ENCODE measurements around the gene DCP1A.

Gene DCP1A

DNA sequence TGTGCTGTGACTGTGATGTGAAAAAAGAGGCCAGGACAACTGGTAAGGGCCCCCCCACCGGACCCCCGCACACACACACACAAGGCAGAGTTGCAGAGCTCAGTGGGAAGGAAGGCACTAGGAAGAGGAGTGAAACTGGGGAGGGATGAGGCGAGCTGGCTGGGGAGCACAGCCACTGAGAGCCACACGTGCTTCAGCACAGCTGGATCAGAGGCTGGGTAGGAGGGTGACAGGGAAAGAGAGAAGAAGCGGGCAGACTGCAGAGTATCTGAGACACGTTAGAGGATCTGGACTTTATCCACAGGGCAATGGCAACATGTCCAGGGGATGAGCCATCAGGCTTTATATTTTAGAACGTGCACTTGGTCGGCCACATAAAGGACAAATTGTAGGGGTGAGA lies 53.5 kb downstream of the DCP1A start:
- DNase-seq (ENCODE audit: low spot score) = no peak
- TF ChIP-seq, protein P1, sequence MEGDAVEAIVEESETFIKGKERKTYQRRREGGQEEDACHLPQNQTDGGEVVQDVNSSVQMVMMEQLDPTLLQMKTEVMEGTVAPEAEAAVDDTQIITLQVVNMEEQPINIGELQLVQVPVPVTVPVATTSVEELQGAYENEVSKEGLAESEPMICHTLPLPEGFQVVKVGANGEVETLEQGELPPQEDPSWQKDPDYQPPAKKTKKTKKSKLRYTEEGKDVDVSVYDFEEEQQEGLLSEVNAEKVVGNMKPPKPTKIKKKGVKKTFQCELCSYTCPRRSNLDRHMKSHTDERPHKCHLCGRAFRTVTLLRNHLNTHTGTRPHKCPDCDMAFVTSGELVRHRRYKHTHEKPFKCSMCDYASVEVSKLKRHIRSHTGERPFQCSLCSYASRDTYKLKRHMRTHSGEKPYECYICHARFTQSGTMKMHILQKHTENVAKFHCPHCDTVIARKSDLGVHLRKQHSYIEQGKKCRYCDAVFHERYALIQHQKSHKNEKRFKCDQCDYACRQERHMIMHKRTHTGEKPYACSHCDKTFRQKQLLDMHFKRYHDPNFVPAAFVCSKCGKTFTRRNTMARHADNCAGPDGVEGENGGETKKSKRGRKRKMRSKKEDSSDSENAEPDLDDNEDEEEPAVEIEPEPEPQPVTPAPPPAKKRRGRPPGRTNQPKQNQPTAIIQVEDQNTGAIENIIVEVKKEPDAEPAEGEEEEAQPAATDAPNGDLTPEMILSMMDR (IDR thresholded peaks at IDR 0.05; ENCODE audit: extremely low read depth, insufficient read depth, missing control alignments) = no peak
- in situ Hi-C loops (cut with MboI; ENCODE audit: low pct_unique_long_range_greater_than_20kb, low sequenced_read_pairs, unreplicated experiment) = no loop called here

DNA sequence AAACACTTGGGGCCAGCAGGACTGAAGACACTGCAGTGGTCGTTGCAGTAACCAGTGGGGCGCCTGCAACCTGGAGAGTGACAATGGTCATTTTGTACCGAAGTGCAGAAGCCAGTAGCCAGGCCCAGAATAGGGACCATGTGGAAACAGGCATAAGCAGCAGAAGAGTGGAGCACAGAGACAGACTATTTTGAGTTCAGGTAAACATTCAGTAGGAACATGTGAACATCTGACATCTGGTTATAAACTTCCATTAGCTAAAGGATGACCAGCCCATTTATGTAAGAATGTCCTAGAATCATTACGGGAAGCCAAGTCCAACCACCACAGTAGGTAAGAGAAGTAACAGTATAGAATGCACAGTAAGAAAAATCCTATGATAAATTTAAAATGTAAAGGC lies 59.1 kb downstream of the DCP1A start:
- DNase-seq (ENCODE audit: low spot score) = no peak
- TF ChIP-seq, protein P1 (IDR thresholded peaks at IDR 0.05; ENCODE audit: extremely low read depth, insufficient read depth, missing control alignments) = no peak
- in situ Hi-C loops (cut with MboI; ENCODE audit: low pct_unique_long_range_greater_than_20kb, low sequenced_read_pairs, unreplicated experiment) = no loop called here

DNA sequence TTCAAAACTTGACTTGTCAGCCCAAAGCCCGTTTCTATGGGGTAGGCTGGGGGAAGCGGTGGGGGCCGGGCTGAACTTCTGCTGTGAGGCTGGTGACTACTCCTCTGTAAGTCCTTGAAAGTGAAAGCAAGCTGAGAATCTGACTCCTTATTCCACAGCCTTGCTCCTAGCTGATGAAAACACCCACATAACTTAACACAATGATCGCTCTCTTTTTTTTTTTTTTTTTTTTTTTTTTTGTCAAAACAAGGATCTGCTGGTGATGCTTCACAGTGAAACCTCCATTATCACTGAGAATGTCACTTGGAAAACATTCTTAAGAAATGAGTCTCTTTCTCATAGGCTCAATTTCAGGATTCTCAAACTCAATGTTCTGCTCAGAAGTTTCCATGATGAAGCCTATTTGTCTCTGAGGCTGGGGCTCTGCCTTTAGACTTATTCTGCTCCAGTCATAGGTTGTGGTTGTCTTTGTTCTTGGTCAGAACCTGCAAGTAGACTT lies 60.2 kb downstream of the DCP1A start:
- DNase-seq (ENCODE audit: low spot score) = no peak
- in situ Hi-C loops (cut with MboI; ENCODE audit: low pct_unique_long_range_greater_than_20kb, low sequenced_read_pairs, unreplicated experiment) = no loop called here
- TF ChIP-seq, protein P1 (IDR thresholded peaks at IDR 0.05; ENCODE audit: extremely low read depth, insufficient read depth, missing control alignments) = no peak

DNA sequence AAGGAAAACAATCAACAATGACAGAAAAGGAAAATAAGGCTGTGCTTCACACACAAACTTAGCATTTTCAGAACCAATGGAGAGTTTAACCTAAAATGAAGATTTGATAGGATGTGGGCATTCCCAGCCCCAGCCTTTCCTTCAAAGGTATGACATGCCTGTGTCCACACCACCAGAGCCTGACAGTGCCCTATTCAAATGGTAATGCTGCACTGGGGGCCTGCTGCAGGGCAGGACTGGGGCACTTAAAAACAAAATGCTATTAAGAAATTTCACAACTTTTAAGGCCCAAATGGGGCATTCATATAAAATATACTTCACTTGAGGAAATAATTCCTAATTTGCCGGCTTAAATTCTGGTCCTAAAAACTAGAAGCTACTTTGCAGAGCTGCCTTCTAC lies 60.6 kb downstream of the DCP1A start:
- DNase-seq (ENCODE audit: low spot score) = no peak
- in situ Hi-C loops (cut with MboI; ENCODE audit: low pct_unique_long_range_greater_than_20kb, low sequenced_read_pairs, unreplicated experiment) = no loop called here
- TF ChIP-seq, protein P1 (IDR thresholded peaks at IDR 0.05; ENCODE audit: extremely low read depth, insufficient read depth, missing control alignments) = no peak

DNA sequence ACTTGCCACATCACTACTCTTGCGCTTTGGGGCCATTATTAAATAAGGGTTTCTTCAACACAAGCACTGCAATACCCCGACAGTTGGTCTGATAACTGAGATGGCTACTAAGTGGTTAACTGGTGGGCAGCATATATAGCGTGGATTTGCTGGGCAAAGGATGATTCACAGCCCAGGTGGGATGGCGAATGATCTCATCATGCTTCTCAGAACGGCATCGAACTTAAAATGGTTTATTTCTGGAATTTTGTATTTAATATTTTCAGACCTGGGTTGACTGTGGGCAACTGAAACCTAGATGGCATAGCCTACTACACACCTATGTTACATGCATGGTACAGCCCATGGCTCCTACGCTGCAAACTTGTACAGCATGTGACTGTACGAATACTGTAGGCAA lies 64.8 kb downstream of the DCP1A start:
- TF ChIP-seq, protein P1 (IDR thresholded peaks at IDR 0.05; ENCODE audit: extremely low read depth, insufficient read depth, missing control alignments) = no peak
- in situ Hi-C loops (cut with MboI; ENCODE audit: low pct_unique_long_range_greater_than_20kb, low sequenced_read_pairs, unreplicated experiment) = no loop called here
- no peak for DNase-seq (ENCODE audit: low spot score)

DNA sequence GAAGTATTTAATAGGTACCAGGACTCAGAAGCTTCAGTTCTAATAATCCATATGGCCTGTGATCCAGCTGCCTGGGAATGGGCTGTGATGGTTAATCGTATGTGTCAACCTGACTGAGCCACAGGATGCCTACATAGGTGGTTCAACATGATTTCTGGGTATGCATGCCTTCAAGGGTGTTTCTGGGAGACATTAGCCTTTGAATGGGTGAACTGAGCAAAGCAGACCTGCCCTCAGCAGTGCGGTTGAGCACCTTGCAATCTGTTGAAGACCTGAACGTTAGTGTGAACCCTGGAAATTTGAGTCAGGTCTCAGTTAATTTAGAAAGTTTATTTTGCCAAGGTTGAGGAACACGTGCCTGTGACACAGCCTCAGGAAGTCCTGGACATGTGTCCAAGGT lies 68.7 kb downstream of the DCP1A start:
- DNase-seq (ENCODE audit: low spot score) = no peak
- in situ Hi-C loops (cut with MboI; ENCODE audit: low pct_unique_long_range_greater_than_20kb, low sequenced_read_pairs, unreplicated experiment) = no loop called here
- TF ChIP-seq, protein P1 (IDR thresholded peaks at IDR 0.05; ENCODE audit: extremely low read depth, insufficient read depth, missing control alignments) = no peak

Measured in GM13977 (cell line).